SK-N-SH (cell line): ENCODE data around the gene KCTD8.
"Not testable (repeated sequence)": the region's sequence is repeated elsewhere in the genome, so short reads cannot be mapped to it uniquely, and the experiment has no call there.

ENCODE experiments used
- EP300 ChIP-seq, 2 experiments: IDR thresholded peaks; 2 replicates each; pipeline versions ENCODE4 v1.4.0 to v1.6.1; 2012; ENCODE audit warnings: borderline replicate concordance in 1 of 2, low read depth in 1 of 2, low read length in 1 of 2
- MAX ChIP-seq: IDR thresholded peaks from 2 replicates; pipeline ENCODE4 v1.4.0; 2012; ENCODE audit warnings: low read depth
- TAF1 ChIP-seq: IDR thresholded peaks from 2 replicates; pipeline ENCODE4 v1.6.1; 2012; ENCODE audit warnings: low read depth, mild to moderate bottlenecking, low read length, moderate library complexity, borderline replicate concordance
- TF ChIP-seq, protein P1 (sequence below): fragments of 200-600 bp; sonication (generic); IDR thresholded peaks from 2 replicates; pipeline ENCODE4 v1.6.1; 2017; ENCODE audit warnings: antibody characterized with exemption, mild to moderate bottlenecking, moderate library complexity

GRCh38 chr4:44167766-44168165 lies 280.8 kb downstream of the KCTD8 start:
- not testable (repeated sequence) for TF ChIP-seq TAF1; MAX; EP300 (IDR thresholded peaks at IDR 0.05; ENCODE audit: borderline replicate concordance in 1 of 2, low read depth in 1 of 2, low read length in 1 of 2)
- TF ChIP-seq, protein P1, sequence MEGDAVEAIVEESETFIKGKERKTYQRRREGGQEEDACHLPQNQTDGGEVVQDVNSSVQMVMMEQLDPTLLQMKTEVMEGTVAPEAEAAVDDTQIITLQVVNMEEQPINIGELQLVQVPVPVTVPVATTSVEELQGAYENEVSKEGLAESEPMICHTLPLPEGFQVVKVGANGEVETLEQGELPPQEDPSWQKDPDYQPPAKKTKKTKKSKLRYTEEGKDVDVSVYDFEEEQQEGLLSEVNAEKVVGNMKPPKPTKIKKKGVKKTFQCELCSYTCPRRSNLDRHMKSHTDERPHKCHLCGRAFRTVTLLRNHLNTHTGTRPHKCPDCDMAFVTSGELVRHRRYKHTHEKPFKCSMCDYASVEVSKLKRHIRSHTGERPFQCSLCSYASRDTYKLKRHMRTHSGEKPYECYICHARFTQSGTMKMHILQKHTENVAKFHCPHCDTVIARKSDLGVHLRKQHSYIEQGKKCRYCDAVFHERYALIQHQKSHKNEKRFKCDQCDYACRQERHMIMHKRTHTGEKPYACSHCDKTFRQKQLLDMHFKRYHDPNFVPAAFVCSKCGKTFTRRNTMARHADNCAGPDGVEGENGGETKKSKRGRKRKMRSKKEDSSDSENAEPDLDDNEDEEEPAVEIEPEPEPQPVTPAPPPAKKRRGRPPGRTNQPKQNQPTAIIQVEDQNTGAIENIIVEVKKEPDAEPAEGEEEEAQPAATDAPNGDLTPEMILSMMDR = not testable (repeated sequence)
